ENCODE results near the gene ZNF587B. TPM values are rescaled to one million over a fixed set of nuclear protein-coding genes. Genes with fewer than 3 reads are reported as not detected.
"Not testable (repeated sequence)": the region's sequence is repeated elsewhere in the genome, so short reads cannot be mapped to it uniquely, and the experiment has no call there.

The ZNF587B gene
- total RNA-seq, 3 donors from 2014 or later (not counting 1 experiment from before 2014, with no cell fraction given) = 23.4 to 25.7 (median 23.9) TPM

- no peaks in the 10 kb centered on the region for H3K9me3 Mint-ChIP-seq
- Histone ChIP-seq H3K4me3 (ENCODE audit: low read length) (no peak overlapping the region), H3K27ac (ENCODE audit: low read length) (no peak overlapping the region), H3K9me3 (ENCODE audit: control insufficient read depth, insufficient read depth, low read length) (no peaks in the 10 kb centered on the region), H3K36me3 (ENCODE audit: control insufficient read depth, insufficient read depth, low read length) (peaks cover 2% of the 10 kb centered on the region), H3K4me1 (ENCODE audit: control insufficient read depth, insufficient read depth, low read length) (peaks cover 14% of the 10 kb centered on the region), H3K27me3 (ENCODE audit: control insufficient read depth, insufficient read depth, low read length) (no peaks in the 10 kb centered on the region)
- H3K27ac Mint-ChIP-seq = peak overlapping the region in 1 of 2 donors; percentile 51
- intact Hi-C loops (cut with micrococcal nuclease) = no loop called here
- no peak for TF ChIP-seq CTCF (IDR thresholded peaks at IDR 0.05)
- no peaks in the 10 kb centered on the region for H3K27me3 Mint-ChIP-seq (ENCODE audit: low read depth in 2 of 2)
- peaks cover 21 to 34% of the 10 kb centered on the region in 2 donors for H3K4me1 Mint-ChIP-seq
- ATAC-seq (no peak), DNase-seq (no peak)
- WGBS (ENCODE audit: insufficient coverage) = 58% methylated on average over 4 of the region's 4 CpGs
- no peaks in the 10 kb centered on the region for H3K36me3 Mint-ChIP-seq
- peak overlapping the region; percentile 31 for H3K4me3 Mint-ChIP-seq
Observed at GRCh38 chr19:57802269-57802668, 27.8 kb upstream of the ZNF587B start.

- H3K4me3 ChIP-seq (ENCODE audit: low read length) = no peak overlapping the region
- DNase-seq = no peak
- peaks cover 11% of the 10 kb centered on the region for H3K36me3 ChIP-seq (ENCODE audit: control insufficient read depth, insufficient read depth, low read length)
- no peaks in the 10 kb centered on the region for H3K36me3 Mint-ChIP-seq
- H3K27ac ChIP-seq (ENCODE audit: low read length) = no peak overlapping the region
- H3K4me1 Mint-ChIP-seq = peaks cover 26 to 34% of the 10 kb centered on the region in 2 donors
- H3K27me3 Mint-ChIP-seq (ENCODE audit: low read depth in 2 of 2) = no peaks in the 10 kb centered on the region
- no peak for ATAC-seq
- no peaks in the 10 kb centered on the region for H3K9me3 ChIP-seq (ENCODE audit: control insufficient read depth, insufficient read depth, low read length)
- H3K4me1 ChIP-seq (ENCODE audit: control insufficient read depth, insufficient read depth, low read length) = peaks cover 14% of the 10 kb centered on the region
- no peak for TF ChIP-seq CTCF (IDR thresholded peaks at IDR 0.05)
- peak overlapping the region; percentile 91 for H3K4me3 Mint-ChIP-seq
- H3K27me3 ChIP-seq (ENCODE audit: control insufficient read depth, insufficient read depth, low read length) = no peaks in the 10 kb centered on the region
- H3K27ac Mint-ChIP-seq = peak overlapping the region; percentile 77 to 80
- 42% methylated on average over 6 of the region's 6 CpGs for WGBS (ENCODE audit: insufficient coverage)
- no peaks in the 10 kb centered on the region for H3K9me3 Mint-ChIP-seq
- intact Hi-C loops (cut with micrococcal nuclease) = no loop called here
Observed at GRCh38 chr19:57803265-57803593, 26.9 kb upstream of the ZNF587B start.

GRCh38 chr19:57803594-57804325, 26.3 kb upstream of the ZNF587B start:
- no peak overlapping the region for H3K27ac ChIP-seq (ENCODE audit: low read length)
- peaks cover 26 to 31% of the 10 kb centered on the region in 2 donors for H3K4me1 Mint-ChIP-seq
- ATAC-seq = peak in 2 of 3 donors; percentile 24 to 37
- no peaks in the 10 kb centered on the region for H3K9me3 ChIP-seq (ENCODE audit: control insufficient read depth, insufficient read depth, low read length)
- H3K27me3 ChIP-seq (ENCODE audit: control insufficient read depth, insufficient read depth, low read length) = no peaks in the 10 kb centered on the region
- H3K27me3 Mint-ChIP-seq (ENCODE audit: low read depth in 2 of 2) = no peaks in the 10 kb centered on the region
- peak overlapping the region; percentile 91 for H3K4me3 Mint-ChIP-seq
- H3K36me3 ChIP-seq (ENCODE audit: control insufficient read depth, insufficient read depth, low read length) = peaks cover 15% of the 10 kb centered on the region
- no peak for TF ChIP-seq CTCF (IDR thresholded peaks at IDR 0.05)
- no peaks in the 10 kb centered on the region for H3K36me3 Mint-ChIP-seq
- no peaks in the 10 kb centered on the region for H3K9me3 Mint-ChIP-seq
- DNase-seq = peak in 1 of 2 donors; percentile 23
- H3K4me1 ChIP-seq (ENCODE audit: control insufficient read depth, insufficient read depth, low read length) = peaks cover 14% of the 10 kb centered on the region
- 35% methylated on average over 18 of the region's 19 CpGs for WGBS (ENCODE audit: insufficient coverage)
- no peak overlapping the region for H3K4me3 ChIP-seq (ENCODE audit: low read length)
- intact Hi-C loops (cut with micrococcal nuclease) = no loop called here
- peak overlapping the region; percentile 77 to 80 for H3K27ac Mint-ChIP-seq

DNA sequence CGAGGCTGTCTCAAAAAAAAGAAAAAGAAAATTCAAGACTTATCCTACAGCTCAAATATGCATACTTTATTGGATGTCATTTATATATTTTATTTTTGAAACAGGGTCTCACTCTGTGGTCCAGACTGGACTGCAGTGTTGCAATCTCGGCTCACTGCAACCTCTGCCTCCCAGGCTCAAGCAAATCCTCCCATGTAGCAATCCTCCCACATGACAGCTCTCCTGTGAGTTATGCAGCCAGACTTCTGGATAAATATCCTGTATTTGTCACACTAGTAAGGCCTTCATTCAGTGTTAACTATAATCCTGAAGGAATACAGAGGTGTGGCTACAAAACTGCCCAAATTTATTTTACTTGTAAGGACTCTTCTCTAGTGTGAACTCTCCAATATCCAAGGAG, 22.6 kb upstream of the ZNF587B start:
- Mint-ChIP-seq H3K36me3 (peaks cover 7% of the 10 kb centered on the region), H3K27me3 (ENCODE audit: low read depth in 2 of 2) (no peaks in the 10 kb centered on the region), H3K27ac (no peak overlapping the region), H3K4me1 (peaks cover 12 to 18% of the 10 kb centered on the region in 2 donors), H3K9me3 (no peaks in the 10 kb centered on the region), H3K4me3 (no peak overlapping the region)
- Histone ChIP-seq H3K27ac (ENCODE audit: low read length) (no peak overlapping the region), H3K27me3 (ENCODE audit: control insufficient read depth, insufficient read depth, low read length) (no peaks in the 10 kb centered on the region), H3K4me1 (ENCODE audit: control insufficient read depth, insufficient read depth, low read length) (peaks cover 16% of the 10 kb centered on the region), H3K36me3 (ENCODE audit: control insufficient read depth, insufficient read depth, low read length) (peaks cover 24% of the 10 kb centered on the region), H3K9me3 (ENCODE audit: control insufficient read depth, insufficient read depth, low read length) (no peaks in the 10 kb centered on the region), H3K4me3 (ENCODE audit: low read length) (no peak overlapping the region)
- DNase-seq (no peak), ATAC-seq (no peak)
- intact Hi-C loops (cut with micrococcal nuclease) = no loop called here
- TF ChIP-seq CTCF (IDR thresholded peaks at IDR 0.05) = no peak
- WGBS (ENCODE audit: insufficient coverage) = 89% methylated on average over 1 of the region's 2 CpGs

DNA sequence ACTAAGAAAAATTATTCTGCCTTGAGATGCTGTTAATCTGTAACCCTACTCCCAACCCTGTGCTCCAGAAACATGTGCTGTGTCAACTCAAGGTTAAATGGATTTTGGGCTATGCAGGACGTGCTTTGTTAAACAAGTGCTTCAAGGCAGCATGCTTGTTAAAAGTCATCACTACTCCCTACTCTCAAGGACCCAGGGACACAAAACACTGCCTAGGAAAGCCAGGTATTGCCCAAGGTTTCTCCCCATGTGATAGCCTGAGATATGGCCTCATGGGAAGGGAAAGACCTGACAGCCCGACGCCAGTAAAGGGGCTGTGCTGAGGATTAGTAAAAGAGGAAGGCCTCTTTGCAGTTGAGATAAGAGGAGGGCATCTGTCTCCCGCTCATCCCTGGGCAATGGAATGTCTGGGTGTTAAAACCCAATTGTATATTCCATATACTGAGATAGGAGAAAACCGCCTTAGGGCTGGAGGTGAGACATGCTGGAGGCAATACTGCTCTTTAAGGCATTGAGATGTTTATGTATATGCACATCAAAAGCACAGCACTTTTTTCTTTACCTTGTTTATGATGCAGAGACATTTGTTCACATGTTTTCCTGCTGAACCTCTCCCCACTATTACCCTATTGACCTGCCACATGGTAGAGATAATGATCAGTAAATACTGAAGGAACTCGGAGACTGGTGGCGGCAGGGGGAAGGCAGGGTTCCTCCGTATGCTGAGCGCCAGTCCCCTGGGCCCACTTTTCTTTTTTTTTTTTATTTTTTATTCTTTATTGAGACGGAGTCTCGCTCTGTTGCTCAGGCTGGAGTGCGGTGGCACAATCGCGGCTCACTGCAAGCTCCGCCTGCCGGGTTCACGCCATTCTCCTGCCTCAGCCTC, 19.4 kb upstream of the ZNF587B start:
- H3K9me3 Mint-ChIP-seq; H3K36me3 Mint-ChIP-seq; H3K27ac Mint-ChIP-seq; H3K27me3 Mint-ChIP-seq (ENCODE audit: low read depth in 2 of 2); H3K27me3 ChIP-seq (ENCODE audit: control insufficient read depth, insufficient read depth, low read length); DNase-seq; H3K4me3 Mint-ChIP-seq; ATAC-seq; H3K4me3 ChIP-seq (ENCODE audit: low read length); H3K9me3 ChIP-seq (ENCODE audit: control insufficient read depth, insufficient read depth, low read length); H3K27ac ChIP-seq (ENCODE audit: low read length): not testable (repeated sequence)
- H3K4me1 ChIP-seq (ENCODE audit: control insufficient read depth, insufficient read depth, low read length) = peaks cover 23% of the 10 kb centered on the region
- WGBS (ENCODE audit: insufficient coverage) = 98% methylated on average over 15 of the region's 17 CpGs
- peaks cover 23% of the 10 kb centered on the region for H3K36me3 ChIP-seq (ENCODE audit: control insufficient read depth, insufficient read depth, low read length)
- H3K4me1 Mint-ChIP-seq = peaks cover 20 to 24% of the 10 kb centered on the region in 2 donors
- intact Hi-C loops (cut with micrococcal nuclease) = loop anchor here (5.0 kb wide), 1 partner anchor 128 kb away; the partner anchor contains the start of gene ZNF551
